AG09309 (cell line): ENCODE measurements around the gene CKS2.

Experiments used
- DNase-seq: peaks from one replicate; pipeline ENCODE4 v3.0.0-alpha.2; 2010; ENCODE audit warnings: low read depth
- H3K4me3 ChIP-seq: 2 replicates; pipeline ENCODE4 v1.5.1; 2011; ENCODE audit warnings: mild to moderate bottlenecking, low read depth, low read length, moderate library complexity; ENCODE audit not compliant: control insufficient read depth
- CTCF ChIP-seq: IDR thresholded peaks from 2 replicates; pipeline ENCODE4 v1.5.1; 2011; ENCODE audit warnings: mild to moderate bottlenecking, low read depth, low read length, inconsistent platforms; ENCODE audit not compliant: insufficient read depth, control insufficient read depth; ENCODE audit errors: missing control alignments

CKS2 gene

DNA sequence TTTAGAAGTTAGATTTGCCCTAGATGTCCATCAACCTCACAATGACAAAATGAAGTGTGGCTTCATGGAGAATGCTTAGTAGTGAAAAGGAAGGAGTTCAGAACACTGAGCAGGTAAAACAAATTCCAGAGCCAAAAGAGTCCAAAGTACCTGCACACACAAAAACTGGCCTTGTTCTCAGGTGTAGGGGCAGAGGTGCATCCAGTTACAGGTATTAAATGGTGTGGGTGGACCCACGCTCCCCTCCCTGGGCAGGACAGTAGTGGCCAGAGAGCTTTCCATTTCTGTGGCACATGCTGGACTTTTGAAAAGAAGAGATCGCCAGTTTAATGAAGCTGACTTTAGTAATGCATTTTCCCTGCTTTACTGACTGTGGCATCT lies 54.5 kb downstream of the CKS2 start:
- DNase-seq = no peak
- H3K4me3 ChIP-seq = no peak overlapping the region
- TF ChIP-seq CTCF = no peak
